Retinal pigment epithelial cell (primary cell): Measurements from ENCODE around the gene SPTSSB.

ENCODE experiments used
- DNase-seq: peaks from one replicate; pipeline ENCODE4 v3.0.0-alpha.2; 2010; ENCODE audit warnings: low read depth
- H3K4me3 ChIP-seq: 2 replicates; pipeline ENCODE4 v1.5.1; 2011; ENCODE audit warnings: mild to moderate bottlenecking, low read length, control low read depth, moderate library complexity
- TF ChIP-seq, protein P1 (sequence below): conservative IDR thresholded peaks from 2 replicates; pipeline ENCODE4 v1.5.1; 2011; ENCODE audit warnings: low read depth, low read length, control low read depth, inconsistent platforms

The SPTSSB gene

DNA sequence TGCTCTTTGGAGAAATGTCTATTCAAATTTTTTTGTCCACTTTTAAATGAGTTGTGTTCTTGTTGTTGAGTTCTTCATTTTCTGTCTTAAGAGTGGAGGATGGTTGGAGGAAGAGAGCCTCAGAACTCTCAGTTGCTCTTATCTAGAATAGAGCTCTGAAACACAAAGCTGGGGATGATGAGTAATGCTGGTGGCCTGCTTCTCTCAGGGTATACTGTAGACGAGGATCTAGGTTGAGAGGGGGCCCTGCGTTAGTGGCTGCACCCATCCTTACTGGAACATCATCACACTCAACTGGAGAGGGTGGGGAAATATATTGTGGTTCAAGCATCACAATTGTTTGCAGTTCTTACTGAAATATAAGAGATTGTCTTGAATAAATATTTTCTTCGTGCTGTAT is 1.8 kb downstream of the SPTSSB start:
- DNase-seq: no peak
- H3K4me3 ChIP-seq: no peak overlapping the region
- TF ChIP-seq, protein P1, sequence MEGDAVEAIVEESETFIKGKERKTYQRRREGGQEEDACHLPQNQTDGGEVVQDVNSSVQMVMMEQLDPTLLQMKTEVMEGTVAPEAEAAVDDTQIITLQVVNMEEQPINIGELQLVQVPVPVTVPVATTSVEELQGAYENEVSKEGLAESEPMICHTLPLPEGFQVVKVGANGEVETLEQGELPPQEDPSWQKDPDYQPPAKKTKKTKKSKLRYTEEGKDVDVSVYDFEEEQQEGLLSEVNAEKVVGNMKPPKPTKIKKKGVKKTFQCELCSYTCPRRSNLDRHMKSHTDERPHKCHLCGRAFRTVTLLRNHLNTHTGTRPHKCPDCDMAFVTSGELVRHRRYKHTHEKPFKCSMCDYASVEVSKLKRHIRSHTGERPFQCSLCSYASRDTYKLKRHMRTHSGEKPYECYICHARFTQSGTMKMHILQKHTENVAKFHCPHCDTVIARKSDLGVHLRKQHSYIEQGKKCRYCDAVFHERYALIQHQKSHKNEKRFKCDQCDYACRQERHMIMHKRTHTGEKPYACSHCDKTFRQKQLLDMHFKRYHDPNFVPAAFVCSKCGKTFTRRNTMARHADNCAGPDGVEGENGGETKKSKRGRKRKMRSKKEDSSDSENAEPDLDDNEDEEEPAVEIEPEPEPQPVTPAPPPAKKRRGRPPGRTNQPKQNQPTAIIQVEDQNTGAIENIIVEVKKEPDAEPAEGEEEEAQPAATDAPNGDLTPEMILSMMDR: no peak

DNA sequence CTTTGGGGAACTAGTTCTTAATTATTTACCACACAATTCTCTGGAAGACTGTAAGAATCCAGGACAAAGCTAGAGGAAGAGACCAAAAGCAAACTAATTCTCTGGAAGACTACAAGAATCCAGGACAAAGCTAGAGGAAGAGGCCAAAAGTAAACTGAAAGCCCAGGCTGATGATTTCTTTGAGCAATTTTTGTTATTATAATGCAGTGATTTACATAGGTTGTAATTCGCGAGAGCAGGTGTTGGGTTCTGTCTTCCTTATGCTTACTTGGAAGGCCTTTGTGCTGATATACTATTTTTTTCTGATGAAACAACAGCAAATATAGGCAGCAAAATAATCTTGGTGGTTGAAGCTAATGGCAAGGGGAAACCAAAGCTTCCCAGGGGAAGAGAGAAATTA is 5.2 kb downstream of the SPTSSB start:
- no peak overlapping the region for H3K4me3 ChIP-seq
- no peak for DNase-seq
- TF ChIP-seq, protein P1: no peak

DNA sequence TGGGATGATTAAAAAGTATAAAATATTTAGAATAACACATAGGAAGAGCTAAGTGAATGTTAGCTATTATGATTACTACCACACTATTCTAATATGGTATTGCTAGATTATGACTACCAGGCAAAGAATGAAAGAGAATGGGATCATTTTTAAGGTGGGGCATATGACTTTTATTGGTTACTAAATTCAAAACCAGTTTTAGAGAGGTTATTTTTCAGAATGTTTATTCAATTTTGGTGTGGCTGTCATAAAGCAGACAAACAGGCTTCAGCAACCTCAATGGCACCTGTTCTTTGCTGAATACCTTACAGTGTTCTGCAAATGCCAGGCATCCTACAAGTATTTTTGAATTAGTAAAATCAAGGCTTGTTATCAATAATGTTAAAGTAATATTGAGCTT is 12.8 kb downstream of the SPTSSB start:
- no peak overlapping the region for H3K4me3 ChIP-seq
- DNase-seq: no peak
- TF ChIP-seq, protein P1: no peak

DNA sequence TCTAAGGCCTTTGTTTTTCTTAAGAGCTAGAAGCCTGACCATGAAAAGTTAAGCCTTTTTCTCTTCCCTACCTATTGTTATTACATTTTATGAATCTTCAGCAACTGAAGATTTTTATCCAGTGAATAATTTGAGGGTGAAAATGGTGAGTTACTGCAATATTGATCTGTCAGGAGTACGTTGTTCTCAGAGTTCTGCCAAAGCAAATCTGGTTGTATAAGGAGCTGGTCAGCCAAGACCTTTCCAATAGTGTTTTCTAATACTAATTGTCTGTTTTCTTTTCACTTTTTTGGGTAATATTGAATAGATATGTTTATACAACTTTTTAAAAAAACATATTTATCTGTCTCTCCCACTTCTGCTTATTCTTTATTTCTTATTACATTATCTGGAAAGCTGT is 15.0 kb downstream of the SPTSSB start:
- DNase-seq: no peak
- TF ChIP-seq, protein P1: no peak
- no peak overlapping the region for H3K4me3 ChIP-seq

DNA sequence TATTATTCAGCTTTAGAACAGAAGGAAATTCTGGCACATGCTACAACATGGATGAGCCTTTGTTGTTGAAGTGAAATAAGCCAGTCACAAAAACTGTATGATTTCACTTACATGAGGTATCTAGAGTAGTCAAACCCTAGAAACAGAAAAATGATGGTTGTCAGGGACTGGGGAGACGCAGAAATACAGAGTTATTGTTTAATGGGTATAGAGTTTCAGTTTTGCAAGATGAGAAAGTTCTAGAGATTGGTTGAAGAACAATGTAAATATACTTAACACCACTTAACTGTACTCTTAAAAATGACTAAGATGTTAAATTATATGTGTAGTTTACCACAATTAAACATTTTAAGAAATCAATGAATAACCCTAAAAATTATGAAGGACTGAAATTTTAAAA is 15.8 kb downstream of the SPTSSB start:
- no peak overlapping the region for H3K4me3 ChIP-seq
- TF ChIP-seq, protein P1: no peak
- DNase-seq: no peak

DNA sequence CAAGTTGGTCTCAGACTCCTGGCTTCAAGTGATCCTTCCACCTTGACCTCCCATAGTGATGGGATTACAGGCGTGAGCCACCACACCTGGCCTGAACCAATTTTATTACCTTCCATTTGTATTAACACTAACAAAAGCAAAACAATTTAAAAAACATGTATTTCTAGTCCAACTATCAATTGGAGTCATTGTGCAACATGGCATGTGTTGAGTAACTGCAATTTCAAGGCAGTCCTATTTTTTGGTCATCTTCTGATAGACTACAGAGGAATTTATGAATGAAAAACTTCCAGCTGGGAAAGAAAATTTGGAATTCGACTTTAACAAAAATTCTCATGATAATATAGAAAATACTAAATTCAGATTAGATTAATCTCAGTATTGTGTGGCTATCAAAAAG is 16.8 kb downstream of the SPTSSB start:
- H3K4me3 ChIP-seq: no peak overlapping the region
- no peak for DNase-seq
- TF ChIP-seq, protein P1: no peak

DNA sequence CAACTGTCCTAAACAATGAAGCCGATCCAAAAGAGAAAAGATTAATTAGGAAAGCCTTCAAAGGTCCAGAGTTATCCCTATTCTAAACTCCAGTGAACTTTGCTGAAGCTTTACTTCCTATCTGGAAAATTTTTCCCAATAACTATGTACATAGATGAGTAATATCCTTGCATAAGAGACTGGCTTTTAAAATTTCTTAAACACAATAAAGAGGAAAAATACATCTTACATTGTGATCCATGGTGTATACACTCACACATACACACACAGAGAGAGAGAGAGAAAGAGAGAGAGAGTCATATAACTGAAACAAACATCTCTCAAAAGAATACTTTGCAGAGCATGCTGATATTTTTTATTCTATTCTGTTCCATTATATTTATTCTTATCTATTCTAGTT is 20.0 kb downstream of the SPTSSB start:
- H3K4me3 ChIP-seq: no peak overlapping the region
- no peak for DNase-seq
- TF ChIP-seq, protein P1: no peak
